ENCODE measurements around the gene MMADHC. TPM values are rescaled to one million over a fixed set of nuclear protein-coding genes. Genes with fewer than 3 reads are reported as not detected.
A peak's percentile ranks its signal among the peaks of the same experiment; 100 is the strongest.

Gene MMADHC
- total and polyA plus RNA-seq, 10 donors: 38.0 to 85.6 (median 66.2) TPM

DNA sequence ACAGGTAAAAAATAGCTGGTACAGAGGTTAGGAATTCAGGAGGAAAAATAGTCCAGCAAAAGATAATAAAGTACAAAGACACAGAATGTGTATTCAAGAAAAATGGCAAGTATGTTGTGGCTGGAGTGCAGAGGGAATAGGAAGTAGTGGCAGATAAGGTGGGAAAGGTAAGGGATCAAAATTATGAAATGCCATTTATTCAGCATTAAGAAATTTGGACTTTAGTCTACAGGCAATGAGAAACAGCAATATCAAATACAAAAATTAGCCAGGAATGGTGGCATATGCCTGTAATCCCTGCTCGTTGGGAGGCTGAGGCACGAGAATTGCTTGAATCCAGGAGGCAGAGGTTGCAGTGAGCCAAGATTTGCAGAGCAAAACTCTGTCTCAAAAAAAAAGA, 10.3 kb downstream of the MMADHC start:
- intact Hi-C loops (cut with DNase I; ENCODE audit: low total_unique reads): no loop called here
- peaks cover 6 to 88% (median 20%) of the 10 kb centered on the region in 6 donors for H3K4me1 ChIP-seq
- H3K4me3 ChIP-seq: no peak overlapping the region
- WGBS, 5 donors: 93 to 100% (median 97%) methylated on average over 2 of the region's 2 CpGs
- DNase-seq: no peak
- H3K36me3 ChIP-seq: peaks cover 3 to 100% (median 90%) of the 10 kb centered on the region in 6 donors
- no peaks in the 10 kb centered on the region for H3K27me3 ChIP-seq (replicated peaks in 1 of 7)
- TF ChIP-seq, protein P1, sequence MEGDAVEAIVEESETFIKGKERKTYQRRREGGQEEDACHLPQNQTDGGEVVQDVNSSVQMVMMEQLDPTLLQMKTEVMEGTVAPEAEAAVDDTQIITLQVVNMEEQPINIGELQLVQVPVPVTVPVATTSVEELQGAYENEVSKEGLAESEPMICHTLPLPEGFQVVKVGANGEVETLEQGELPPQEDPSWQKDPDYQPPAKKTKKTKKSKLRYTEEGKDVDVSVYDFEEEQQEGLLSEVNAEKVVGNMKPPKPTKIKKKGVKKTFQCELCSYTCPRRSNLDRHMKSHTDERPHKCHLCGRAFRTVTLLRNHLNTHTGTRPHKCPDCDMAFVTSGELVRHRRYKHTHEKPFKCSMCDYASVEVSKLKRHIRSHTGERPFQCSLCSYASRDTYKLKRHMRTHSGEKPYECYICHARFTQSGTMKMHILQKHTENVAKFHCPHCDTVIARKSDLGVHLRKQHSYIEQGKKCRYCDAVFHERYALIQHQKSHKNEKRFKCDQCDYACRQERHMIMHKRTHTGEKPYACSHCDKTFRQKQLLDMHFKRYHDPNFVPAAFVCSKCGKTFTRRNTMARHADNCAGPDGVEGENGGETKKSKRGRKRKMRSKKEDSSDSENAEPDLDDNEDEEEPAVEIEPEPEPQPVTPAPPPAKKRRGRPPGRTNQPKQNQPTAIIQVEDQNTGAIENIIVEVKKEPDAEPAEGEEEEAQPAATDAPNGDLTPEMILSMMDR (IDR thresholded peaks at IDR 0.05 in 8 of 11, conservative IDR thresholded peaks at IDR 0.05 in 3 of 11): no peak
- TF ChIP-seq POLR2A (IDR thresholded peaks at IDR 0.05) (no peak), POLR2AphosphoS5 (IDR thresholded peaks at IDR 0.05) (no peak)
- H3K27ac ChIP-seq: no peak overlapping the region
- H3K9me3 ChIP-seq: no peaks in the 10 kb centered on the region

- peaks cover 6 to 74% (median 13%) of the 10 kb centered on the region in 6 donors for H3K4me1 ChIP-seq
- H3K36me3 ChIP-seq: peaks cover 3 to 100% (median 89%) of the 10 kb centered on the region in 6 donors
- no peak for DNase-seq
- no peaks in the 10 kb centered on the region for H3K27me3 ChIP-seq (replicated peaks in 1 of 7)
- H3K4me3 ChIP-seq: no peak overlapping the region
- 85 to 92% (median 87%) methylated on average over 2 of the region's 2 CpGs for WGBS, 5 donors
- no peak overlapping the region for H3K27ac ChIP-seq
- no peaks in the 10 kb centered on the region for H3K9me3 ChIP-seq
- intact Hi-C loops (cut with DNase I; ENCODE audit: low total_unique reads): no loop called here
- no peak for TF ChIP-seq POLR2A (IDR thresholded peaks at IDR 0.05)
- no peak for TF ChIP-seq POLR2AphosphoS5 (IDR thresholded peaks at IDR 0.05)
- TF ChIP-seq, protein P1 (IDR thresholded peaks at IDR 0.05 in 8 of 11, conservative IDR thresholded peaks at IDR 0.05 in 3 of 11): no peak
These were observed 11.8 kb downstream of the MMADHC start for GRCh38 chr2:149575752-149576151.

- Histone ChIP-seq H3K27ac (no peak overlapping the region), H3K9me3 (no peaks in the 10 kb centered on the region), H3K4me1 (peaks cover 6 to 69% (median 11%) of the 10 kb centered on the region in 6 donors), H3K27me3 (replicated peaks in 1 of 7) (no peaks in the 10 kb centered on the region), H3K36me3 (peaks cover 3 to 100% (median 89%) of the 10 kb centered on the region in 6 donors), H3K4me3 (no peak overlapping the region)
- intact Hi-C loops (cut with DNase I; ENCODE audit: low total_unique reads): no loop called here
- TF ChIP-seq POLR2A (IDR thresholded peaks at IDR 0.05) (no peak), POLR2AphosphoS5 (IDR thresholded peaks at IDR 0.05) (no peak)
- TF ChIP-seq, protein P1 (IDR thresholded peaks at IDR 0.05 in 8 of 11, conservative IDR thresholded peaks at IDR 0.05 in 3 of 11): no peak
- no peak for DNase-seq
These were observed 12.3 kb downstream of the MMADHC start for GRCh38 chr2:149575277-149575676.

GRCh38 chr2:149573760-149574159, 13.8 kb downstream of the MMADHC start:
- H3K36me3 ChIP-seq: peaks cover 3 to 100% (median 91%) of the 10 kb centered on the region in 6 donors
- WGBS, 5 donors: 67 to 90% (median 84%) methylated on average over 2 of the region's 2 CpGs

More at GRCh38 chr2:149573760-149574159, 13.8 kb downstream of the MMADHC start:
- Histone ChIP-seq H3K27ac (no peak overlapping the region), H3K4me1 (peaks cover 0 to 54% (median 2%) of the 10 kb centered on the region in 6 donors), H3K27me3 (replicated peaks in 1 of 7) (no peaks in the 10 kb centered on the region), H3K4me3 (no peak overlapping the region), H3K9me3 (no peaks in the 10 kb centered on the region)
- intact Hi-C loops (cut with DNase I; ENCODE audit: low total_unique reads): no loop called here
- DNase-seq: no peak
- TF ChIP-seq POLR2A (IDR thresholded peaks at IDR 0.05) (no peak), POLR2AphosphoS5 (IDR thresholded peaks at IDR 0.05) (no peak)
- TF ChIP-seq, protein P1 (IDR thresholded peaks at IDR 0.05 in 8 of 11, conservative IDR thresholded peaks at IDR 0.05 in 3 of 11): peak in 1 of 11 experiments; percentile 9
